K562 (cell line): Measurements from ENCODE around the gene RPLP2. TPM values are rescaled to one million over a fixed set of nuclear protein-coding genes. Genes with fewer than 3 reads are reported as not detected.
A peak's percentile ranks its signal among the peaks of the same experiment; 100 is the strongest.

Experiments
- ATAC-seq: fragments of 200-7000 bp; cut with Tn5 transposase; 3 replicates; pipeline ENCODE4 v1.9.1; 2020; ENCODE audit warnings: moderate library complexity
- BruUV-seq: library from RNA; stranded (reverse); fragments of 400-500 nt; replicated peaks from 2 replicates; lab custom pipeline; 2021; lab: Mats Ljungman, UMichigan
- CTCF ChIA-PET: fragments of 300-600 bp; formaldehyde crosslinking; extraction: SDS; loops from one replicate; lab custom pipeline; 2021; ENCODE audit warnings: low intra/inter-chr PET ratio; lab: Yijun Ruan, JAX
- POLR2A ChIA-PET: fragments of 300-600, 350-650 bp; sonication (Branson Sonifier 250); formaldehyde crosslinking; extraction: SDS; loops from one replicate; lab custom pipeline; 2021; ENCODE audit warnings: antibody characterized with exemption, inconsistent platforms; lab: Yijun Ruan, JAX
- DNase-seq, 4 experiments: peaks; one replicate each; pipeline versions ENCODE4 v3.0.0 to v3.0.0-alpha.2; 2011 to 2018; ENCODE audit warnings: low spot score in 3 of 4, mixed read lengths in 3 of 4; ENCODE audit errors: extremely low read depth in 1 of 4
- FAIRE-seq: peaks from 2 replicates; lab custom pipeline; 2011; peaks lifted over from hg19 to GRCh38; lab: Jason Lieb, UNC
- H2AFZ ChIP-seq: 2 replicates; pipeline ENCODE4 v1.6.0; 2011; ENCODE audit warnings: low read depth, low read length, control low read depth, inconsistent platforms
- H3K27ac ChIP-seq: fragments of 200-600 bp; 3 replicates; pipeline ENCODE4 v1.8.0; 2011; ENCODE audit warnings: low read depth, mild to moderate bottlenecking, control low read depth, inconsistent platforms, low read length, moderate library complexity, mixed read lengths; ENCODE audit errors: extremely low read depth
- H3K27me3 ChIP-seq, 2 experiments: fragments of 300-600 bp in 1 of 2; 2 replicates in 1 of 2; 3 replicates in 1 of 2; pipeline versions ENCODE4 v1.6.0 to v1.8.0; 2011; ENCODE audit warnings: inconsistent platforms in 2 of 2, low read length in 2 of 2, mild to moderate bottlenecking in 1 of 2, mixed read lengths in 1 of 2, moderate library complexity in 1 of 2; ENCODE audit not compliant: control insufficient read depth in 2 of 2, insufficient read depth in 2 of 2
- H3K36me3 ChIP-seq: fragments of 300-600 bp; 3 replicates; pipeline ENCODE4 v1.8.0; 2011; ENCODE audit warnings: mild to moderate bottlenecking, low read length, inconsistent platforms; ENCODE audit not compliant: control insufficient read depth, insufficient read depth
- H3K4me1 ChIP-seq, 2 experiments: fragments of 200-600 bp in 1 of 2; replicated peaks in 1 of 2; 2 replicates in 1 of 2; 3 replicates in 1 of 2; pipeline versions ENCODE4 v1.5.1 to v1.8.0; 2011; ENCODE audit warnings: inconsistent platforms in 2 of 2, low read length in 2 of 2, mild to moderate bottlenecking in 1 of 2, mixed read lengths in 1 of 2, moderate library complexity in 1 of 2; ENCODE audit not compliant: control insufficient read depth in 2 of 2, insufficient read depth in 2 of 2
- H3K4me2 ChIP-seq: 2 replicates; pipeline ENCODE4 v1.6.1; 2011; ENCODE audit warnings: low read length, control low read depth, inconsistent platforms, mixed read lengths; ENCODE audit not compliant: insufficient read depth
- H3K4me3 ChIP-seq: fragments of 200-600 bp; sonication (generic), shearing (Covaris generic); 2 replicates; pipeline ENCODE4 v1.5.1; 2016; ENCODE audit warnings: control low read depth, inconsistent platforms
- H3K79me2 ChIP-seq: fragments of 200-600 bp; 3 replicates; pipeline ENCODE4 v1.8.0; 2011; ENCODE audit warnings: low read length, inconsistent platforms; ENCODE audit not compliant: control insufficient read depth, insufficient read depth
- H3K9ac ChIP-seq, 2 experiments: 2 replicates each; pipeline versions ENCODE4 v1.6.0 to v1.6.1; 2011; ENCODE audit warnings: low read depth in 2 of 2, low read length in 2 of 2, control low read depth in 1 of 2, inconsistent platforms in 1 of 2, mild to moderate bottlenecking in 1 of 2, mixed read lengths in 1 of 2; ENCODE audit not compliant: insufficient read depth in 1 of 2
- H3K9me1 ChIP-seq: one replicate; pipeline ENCODE4 v1.6.0; 2011; ENCODE audit warnings: inconsistent platforms, mild to moderate bottlenecking, low read length, moderate library complexity; ENCODE audit not compliant: control insufficient read depth, insufficient read depth
- H3K9me3 ChIP-seq: replicated peaks from 2 replicates; pipeline ENCODE4 v1.5.1; 2011; ENCODE audit warnings: low read depth, low read length, inconsistent platforms; ENCODE audit not compliant: control insufficient read depth, insufficient read depth
- H4K20me1 ChIP-seq: replicated peaks from 2 replicates; pipeline ENCODE4 v1.6.1; 2011; ENCODE audit warnings: low read length, inconsistent platforms, mixed read lengths; ENCODE audit not compliant: control insufficient read depth, insufficient read depth
- EGR1 ChIP-seq: fragments of 450-650 bp; conservative IDR thresholded peaks from 2 replicates; pipeline ENCODE4 v1.6.1; 2017; ENCODE audit warnings: mild to moderate bottlenecking
- EWSR1 ChIP-seq: fragments of 450-650 bp; IDR thresholded peaks from 2 replicates; pipeline ENCODE4 v1.6.1; 2018; ENCODE audit warnings: borderline replicate concordance, mild to moderate bottlenecking, low read depth, moderate library complexity; ENCODE audit not compliant: partially characterized antibody
- IRF9 ChIP-seq: fragments of 450-650 bp; IDR thresholded peaks from 2 replicates; pipeline ENCODE4 v1.6.1; 2016; ENCODE audit warnings: missing biosample characterization, missing genetic modification characterization
- POLR2A ChIP-seq: fragments of 450-650 bp; conservative IDR thresholded peaks from 2 replicates; pipeline ENCODE4 v1.6.1; 2016
- POLR2AphosphoS2 ChIP-seq: IDR thresholded peaks from 2 replicates; pipeline ENCODE4 v1.6.1; 2012; ENCODE audit warnings: low read length, improper control_type of control experiment
- POLR2G ChIP-seq: fragments of 200-400 bp; formaldehyde crosslinking; IDR thresholded peaks from 2 replicates; pipeline ENCODE4 v1.6.1; 2017; ENCODE audit warnings: low read depth, mild to moderate bottlenecking, antibody characterized with exemption, low read length, moderate library complexity
- RBFOX2 ChIP-seq: fragments of 200-400 bp; formaldehyde crosslinking; IDR thresholded peaks from 2 replicates; pipeline ENCODE4 v1.6.1; 2017; ENCODE audit warnings: low read depth, mild to moderate bottlenecking, low read length, moderate library complexity
- SMAD3 ChIP-seq: fragments of 450-650 bp; formaldehyde crosslinking; conservative IDR thresholded peaks from 2 replicates; pipeline ENCODE4 v1.4.0; 2020; ENCODE audit warnings: mild to moderate bottlenecking
- STAT5B ChIP-seq: fragments of 250-450 bp; sonication (Bioruptor Pico); IDR thresholded peaks from 2 replicates; pipeline ENCODE4 v1.8.0; 2021; ENCODE audit warnings: mild to moderate bottlenecking, inconsistent platforms
- TAF1 ChIP-seq: IDR thresholded peaks from 2 replicates; pipeline ENCODE4 v1.6.1; 2011; ENCODE audit warnings: mild to moderate bottlenecking, low read length, moderate library complexity; ENCODE audit not compliant: insufficient read depth, control insufficient read depth, severe bottlenecking; ENCODE audit errors: extremely low read depth
- TRIM25 ChIP-seq: fragments of 450-650 bp; IDR thresholded peaks from 2 replicates; pipeline ENCODE4 v1.7.0; 2016; ENCODE audit warnings: borderline replicate concordance
- WGBS: fragments of 100-300 bp; shearing (Covaris generic); methylation state at CpG from one replicate; pipeline ENCODE4 v1.1.6; 2016; ENCODE audit warnings: low coverage, mixed read lengths; ENCODE audit not compliant: insufficient coverage; ENCODE audit errors: missing lambda C conversion rate; 5-methylcytosine and 5-hydroxymethylcytosine counted together
- in situ Hi-C: fragments of 300-500 bp; cut with MboI; formaldehyde crosslinking; loops from 4 replicates; pipeline ENCODE4 v1.15.0; 2018; ENCODE audit warnings: inconsistent platforms, mixed read lengths
- intact Hi-C: fragments of 100-400 bp; cut with micrococcal nuclease; formaldehyde crosslinking; loops from 2 replicates; pipeline ENCODE4 v1.14.2; 2022
- polyA plus RNA-seq, 8 experiments: library from polyadenylated mRNA; depleted of rRNA in 4 of 8; stranded (reverse) in 5 of 8; unstranded in 3 of 8; fragments of >200 nt; fragmentation: Nextera tagmentation in 2 of 8; fragmentation: Illumina TruSeq in 1 of 8; extraction: Ambion mirVana in 2 of 8; extraction: Trizol in 1 of 8; gene quantifications; 2 replicates each; pipeline versions ENCODE4 v1.2.1 to v1.2.3, GENCODE V29; 2011 to 2014; ENCODE audit warnings: inconsistent platforms in 1 of 8, missing spikeins in 1 of 8
- total RNA-seq, 7 experiments: library from RNA; depleted of rRNA in 6 of 7; stranded (reverse); fragments of >200 nt in 6 of 7; fragmentation: Illumina TruSeq in 2 of 7; extraction: Trizol in 2 of 7; gene quantifications; 2 replicates each; pipeline versions ENCODE4 v1.2.1 to v1.2.3, GENCODE V29; 2011 to 2021; ENCODE audit warnings: low replicate concordance in 1 of 7
- TF ChIP-seq, protein P1 (sequence below), 3 experiments: fragments of 200-800 bp in 1 of 3; sonication (Bioruptor generic) in 1 of 3; sonication (generic) in 1 of 3; formaldehyde crosslinking in 1 of 3; IDR thresholded peaks; 2 replicates each; pipeline versions ENCODE4 v1.6.1 to v1.8.0; 2016 to 2022; ENCODE audit warnings: mild to moderate bottlenecking in 2 of 3, missing compliant biosample characterization in 2 of 3, missing genetic modification characterization in 2 of 3, missing genetic modification reagents in 1 of 3
- TF ChIP-seq, protein P2 (sequence below): fragments of 250-450 bp; sonication (Bioruptor Pico); IDR thresholded peaks from 2 replicates; pipeline ENCODE4 v1.9.0; 2021; ENCODE audit warnings: mild to moderate bottlenecking, inconsistent platforms

RPLP2 gene
- total and polyA plus RNA-seq, 9 of the 15 experiments (the other 6 are each of a cell fraction or from before 2014, with no cell fraction given): 528 to 3,807 (median 1,633) TPM

GRCh38 chr11:765802-766091, 44.0 kb upstream of the RPLP2 start (continued):
- TF ChIP-seq, protein P1, sequence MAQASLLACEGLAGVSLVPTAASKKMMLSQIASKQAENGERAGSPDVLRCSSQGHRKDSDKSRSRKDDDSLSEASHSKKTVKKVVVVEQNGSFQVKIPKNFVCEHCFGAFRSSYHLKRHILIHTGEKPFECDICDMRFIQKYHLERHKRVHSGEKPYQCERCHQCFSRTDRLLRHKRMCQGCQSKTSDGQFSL (CRISPR knock-in tag; IDR thresholded peaks at IDR 0.05): no peak
- TF ChIP-seq, protein P1 (tag; IDR thresholded peaks at IDR 0.05): no peak
- TF ChIP-seq IRF9: no peak
- no peak for TF ChIP-seq EGR1
- no peak for TF ChIP-seq TAF1

DNA sequence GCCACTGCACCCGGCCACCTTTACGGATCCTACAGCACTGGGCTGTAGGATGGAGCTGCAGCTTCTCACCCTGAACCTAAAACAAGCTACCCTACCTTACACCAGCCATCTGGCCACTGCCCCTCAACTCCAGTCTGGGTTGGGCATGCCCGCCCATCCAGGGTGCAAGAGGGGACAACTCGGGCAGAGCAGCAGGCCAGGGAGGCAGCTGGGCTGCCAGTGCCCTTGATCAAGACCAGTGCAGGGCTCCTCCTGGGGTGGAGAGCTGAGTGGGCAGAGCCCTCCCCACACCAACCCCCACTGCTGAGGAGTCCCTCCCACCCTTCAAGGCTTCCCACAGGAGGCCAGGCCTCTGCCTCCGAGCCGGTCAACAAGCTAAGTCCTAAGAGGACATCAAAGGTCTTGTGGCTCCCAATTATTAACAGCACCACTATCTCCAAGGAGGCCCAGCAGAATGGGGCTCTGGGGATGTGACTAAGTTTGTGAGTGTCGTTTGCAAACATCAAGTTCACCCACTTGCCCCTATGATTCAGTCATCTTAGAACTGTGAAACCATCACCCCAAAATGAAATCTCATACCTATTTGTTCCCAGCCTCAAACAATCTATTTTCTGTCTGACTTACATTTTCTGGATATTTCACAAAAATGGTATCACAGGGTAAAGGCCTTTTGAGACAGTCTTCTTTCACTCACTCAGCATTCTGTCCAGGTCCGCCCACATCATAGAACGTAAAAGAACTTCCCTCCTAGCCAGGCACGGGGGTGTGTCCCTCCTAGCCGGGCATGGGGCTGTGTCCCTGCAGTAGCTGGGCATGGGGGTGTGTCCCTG, 43.4 kb upstream of the RPLP2 start:
- peaks cover 81% of the 10 kb centered on the region for H3K36me3 ChIP-seq
- peak overlapping the region in 1 of 2 experiments; percentile 41; a peak in 1 of 4 replicates for H3K9ac ChIP-seq
- in situ Hi-C loops: no loop called here
- no peak for TF ChIP-seq SMAD3 (CRISPR knock-in tag)
- TF ChIP-seq EWSR1: no peak
- no peak for TF ChIP-seq TRIM25
- peak; percentile 40 for TF ChIP-seq RBFOX2
- TF ChIP-seq STAT5B (CRISPR knock-in tag): no peak
- 0 out of 2 replicates have a peak, but pooled peaks have one; percentile 47 for TF ChIP-seq POLR2AphosphoS2
- peak; percentile 81 for TF ChIP-seq POLR2G
- TF ChIP-seq, protein P2, sequence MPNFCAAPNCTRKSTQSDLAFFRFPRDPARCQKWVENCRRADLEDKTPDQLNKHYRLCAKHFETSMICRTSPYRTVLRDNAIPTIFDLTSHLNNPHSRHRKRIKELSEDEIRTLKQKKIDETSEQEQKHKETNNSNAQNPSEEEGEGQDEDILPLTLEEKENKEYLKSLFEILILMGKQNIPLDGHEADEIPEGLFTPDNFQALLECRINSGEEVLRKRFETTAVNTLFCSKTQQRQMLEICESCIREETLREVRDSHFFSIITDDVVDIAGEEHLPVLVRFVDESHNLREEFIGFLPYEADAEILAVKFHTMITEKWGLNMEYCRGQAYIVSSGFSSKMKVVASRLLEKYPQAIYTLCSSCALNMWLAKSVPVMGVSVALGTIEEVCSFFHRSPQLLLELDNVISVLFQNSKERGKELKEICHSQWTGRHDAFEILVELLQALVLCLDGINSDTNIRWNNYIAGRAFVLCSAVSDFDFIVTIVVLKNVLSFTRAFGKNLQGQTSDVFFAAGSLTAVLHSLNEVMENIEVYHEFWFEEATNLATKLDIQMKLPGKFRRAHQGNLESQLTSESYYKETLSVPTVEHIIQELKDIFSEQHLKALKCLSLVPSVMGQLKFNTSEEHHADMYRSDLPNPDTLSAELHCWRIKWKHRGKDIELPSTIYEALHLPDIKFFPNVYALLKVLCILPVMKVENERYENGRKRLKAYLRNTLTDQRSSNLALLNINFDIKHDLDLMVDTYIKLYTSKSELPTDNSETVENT (CRISPR knock-in tag): no peak
- no peak for TF ChIP-seq POLR2A

More for the DNA sequence above, 43.4 kb upstream of the RPLP2 start:
- no peaks in the 10 kb centered on the region for H3K27me3 ChIP-seq
- H3K79me2 ChIP-seq: 0 out of 3 replicates have a peak, but pooled peaks cover 11% of the 10 kb centered on the region
- intact Hi-C loops: no loop called here
- H3K9me3 ChIP-seq: no peaks in the 10 kb centered on the region
- peaks cover 36% of the 10 kb centered on the region for H4K20me1 ChIP-seq
- H3K4me3 ChIP-seq: no peak overlapping the region
- ATAC-seq: peak; percentile 1; the same call in 2 of the 3 replicates
- no TSS peak for BruUV-seq
- WGBS: 85% methylated on average over 10 of the region's 11 CpGs
- no peak for DNase-seq
- H2AFZ ChIP-seq: no peak overlapping the region
- H3K9me1 ChIP-seq: peaks cover 6% of the 10 kb centered on the region
- peaks cover 8 to 49% of the 10 kb centered on the region in 2 experiments; a peak in 4 of 5 replicates for H3K4me1 ChIP-seq
- 0 out of 3 replicates have a peak overlapping the region, but pooled peaks have one; percentile 11 for H3K27ac ChIP-seq
- CTCF ChIA-PET: no interaction called here
- H3K4me2 ChIP-seq: no peak overlapping the region
- POLR2A ChIA-PET: interaction anchor here (0.6 to 4.7 kb wide), 7 partner anchors 10 to 71 kb away, joined by 3 to 21 read pairs (median 5); partner anchors contain the start of genes DEAF1 and TMEM80
- FAIRE-seq: peak; percentile 26
